ENCODE measurements around the gene THAP4. TPM values are rescaled to one million over a fixed set of nuclear protein-coding genes. Genes with fewer than 3 reads are reported as not detected.

The THAP4 gene
- polyA plus RNA-seq, 4 donors, result 57.6 to 75.1 (median 69.1) TPM

- no peak for DNase-seq (ENCODE audit: low read depth in 4 of 4, low spot score in 2 of 4)
These were observed 21.4 kb downstream of the THAP4 start for GRCh38 chr2:241615522-241616052.

GRCh38 chr2:241615041-241615440, 21.9 kb downstream of the THAP4 start:
- no peak for DNase-seq (ENCODE audit: low read depth in 4 of 4, low spot score in 2 of 4)

GRCh38 chr2:241613017-241613780, 23.8 kb downstream of the THAP4 start:
- no peak for DNase-seq (ENCODE audit: low read depth in 4 of 4, low spot score in 2 of 4)

- no peak for DNase-seq (ENCODE audit: low read depth in 4 of 4, low spot score in 2 of 4)
These were observed 24.6 kb downstream of the THAP4 start for GRCh38 chr2:241612156-241613016.

GRCh38 chr2:241611062-241611461, 25.9 kb downstream of the THAP4 start:
- no peak for DNase-seq (ENCODE audit: low read depth in 4 of 4, low spot score in 2 of 4)

- DNase-seq (ENCODE audit: low read depth in 4 of 4, low spot score in 2 of 4), result peak in 3 of 4 donors; percentile 47 to 60 (median 57)
These were observed 26.8 kb downstream of the THAP4 start for GRCh38 chr2:241609859-241610793.

GRCh38 chr2:241608881-241609280, 28.1 kb downstream of the THAP4 start:
- no peak for DNase-seq (ENCODE audit: low read depth in 4 of 4, low spot score in 2 of 4)

GRCh38 chr2:241607162-241607885, 29.6 kb downstream of the THAP4 start:
- no peak for DNase-seq (ENCODE audit: low read depth in 4 of 4, low spot score in 2 of 4)

GRCh38 chr2:241606186-241606585, 30.8 kb downstream of the THAP4 start:
- no peak for DNase-seq (ENCODE audit: low read depth in 4 of 4, low spot score in 2 of 4)

GRCh38 chr2:241603686-241604085, 33.3 kb downstream of the THAP4 start:
- DNase-seq (ENCODE audit: low read depth in 4 of 4, low spot score in 2 of 4), result no peak

- DNase-seq (ENCODE audit: low read depth in 4 of 4, low spot score in 2 of 4), result no peak
These were observed 34.2 kb downstream of the THAP4 start for GRCh38 chr2:241602720-241603119.

GRCh38 chr2:241601841-241602240, 35.1 kb downstream of the THAP4 start:
- no peak for DNase-seq (ENCODE audit: low read depth in 4 of 4, low spot score in 2 of 4)

GRCh38 chr2:241599615-241600014, 37.3 kb downstream of the THAP4 start:
- DNase-seq (ENCODE audit: low read depth in 4 of 4, low spot score in 2 of 4), result no peak

GRCh38 chr2:241598487-241598886, 38.5 kb downstream of the THAP4 start:
- DNase-seq (ENCODE audit: low read depth in 4 of 4, low spot score in 2 of 4), result no peak

GRCh38 chr2:241598061-241598460, 38.9 kb downstream of the THAP4 start:
- no peak for DNase-seq (ENCODE audit: low read depth in 4 of 4, low spot score in 2 of 4)

GRCh38 chr2:241597561-241597960, 39.4 kb downstream of the THAP4 start:
- DNase-seq (ENCODE audit: low read depth in 4 of 4, low spot score in 2 of 4), result no peak

- no peak for DNase-seq (ENCODE audit: low read depth in 4 of 4, low spot score in 2 of 4)
These were observed 41.3 kb downstream of the THAP4 start for GRCh38 chr2:241595600-241596140.

- DNase-seq (ENCODE audit: low read depth in 4 of 4, low spot score in 2 of 4), result no peak
These were observed 43.7 kb downstream of the THAP4 start for GRCh38 chr2:241593271-241593670.

- DNase-seq (ENCODE audit: low read depth in 4 of 4, low spot score in 2 of 4), result no peak
These were observed 44.7 kb downstream of the THAP4 start for GRCh38 chr2:241592126-241592845.
